HEK293 (cell line): ENCODE measurements around the gene ZNF711.
"Not testable (repeated sequence)": the region's sequence is repeated elsewhere in the genome, so short reads cannot be mapped to it uniquely, and the experiment has no call there.

Experiments used
- CTCF ChIA-PET: fragments of 350-600 bp; formaldehyde crosslinking; extraction: SDS; loops from one replicate; lab custom pipeline; 2021; ENCODE audit warnings: antibody characterized with exemption; lab: Yijun Ruan, JAX
- POLR2A ChIA-PET: fragments of 300-600 bp; formaldehyde crosslinking; extraction: SDS; loops from one replicate; lab custom pipeline; 2020; ENCODE audit warnings: antibody characterized with exemption, inconsistent platforms; lab: Yijun Ruan, JAX
- H3K27ac ChIP-seq: fragments of 200-500 bp; sonication (Bioruptor generic); 2 replicates; pipeline ENCODE4 v1.5.1; 2014; ENCODE audit warnings: low read depth, low read length, control low read depth, inconsistent platforms; ENCODE audit errors: extremely low read depth
- H3K36me3 ChIP-seq, 2 experiments: fragments of 200-500 bp in 1 of 2; sonication (Bioruptor generic) in 1 of 2; 1 replicate in 1 of 2; 2 replicates in 1 of 2; pipeline ENCODE4 v1.5.1; 2014 to 2017; ENCODE audit warnings: inconsistent platforms in 2 of 2, low read length in 2 of 2; ENCODE audit not compliant: control insufficient read depth in 2 of 2, insufficient read depth in 1 of 2
- H3K4me1 ChIP-seq: fragments of 200-500 bp; sonication (Bioruptor generic); 2 replicates; pipeline ENCODE4 v1.5.1; 2014; ENCODE audit warnings: mild to moderate bottlenecking, low read length, inconsistent platforms; ENCODE audit not compliant: control insufficient read depth, insufficient read depth
- H3K4me3 ChIP-seq: 2 replicates; pipeline ENCODE4 v1.5.1; 2011; ENCODE audit warnings: low read depth, mild to moderate bottlenecking, control low read depth, low read length, moderate library complexity
- H3K9me3 ChIP-seq: fragments of 200-500 bp; sonication (Bioruptor generic); 2 replicates; pipeline ENCODE4 v1.5.1; 2014; ENCODE audit warnings: low read depth, low read length, inconsistent platforms; ENCODE audit not compliant: control insufficient read depth, insufficient read depth
- ATF2 ChIP-seq: fragments of 450-650 bp; formaldehyde crosslinking; IDR thresholded peaks from 2 replicates; pipeline ENCODE4 v1.5.1; 2016; ENCODE audit warnings: missing biosample characterization, missing genetic modification characterization, low read depth
- BCL6B ChIP-seq: fragments of 450-650 bp; formaldehyde crosslinking; IDR thresholded peaks from 2 replicates; pipeline ENCODE4 v1.5.1; 2017; ENCODE audit warnings: missing biosample characterization, missing genetic modification characterization
- KLF8 ChIP-seq: fragments of 450-650 bp; formaldehyde crosslinking; IDR thresholded peaks from 2 replicates; pipeline ENCODE4 v1.5.1; 2016; ENCODE audit warnings: missing biosample characterization, missing genetic modification characterization
- OVOL3 ChIP-seq: fragments of 450-650 bp; formaldehyde crosslinking; IDR thresholded peaks from 2 replicates; pipeline ENCODE4 v1.5.1; 2016; ENCODE audit warnings: missing biosample characterization, missing genetic modification characterization
- ZBTB26 ChIP-seq: fragments of 450-650 bp; formaldehyde crosslinking; optimal IDR thresholded peaks from 2 replicates; pipeline ENCODE3; 2016; ENCODE audit warnings: missing biosample characterization, mild to moderate bottlenecking, missing genetic modification characterization
- ZNF146 ChIP-seq: fragments of 450-650 bp; formaldehyde crosslinking; IDR thresholded peaks from 2 replicates; pipeline ENCODE4 v1.5.1; 2016; ENCODE audit warnings: missing biosample characterization, missing genetic modification characterization
- ZNF19 ChIP-seq: fragments of 450-650 bp; formaldehyde crosslinking; IDR thresholded peaks from 2 replicates; pipeline ENCODE4; 2016; ENCODE audit warnings: missing biosample characterization, missing genetic modification characterization, low read depth
- ZNF280D ChIP-seq: fragments of 450-650 bp; formaldehyde crosslinking; IDR thresholded peaks from 2 replicates; pipeline ENCODE4 v1.5.1; 2016; ENCODE audit warnings: missing biosample characterization, missing genetic modification characterization
- ZNF426 ChIP-seq: fragments of 450-650 bp; formaldehyde crosslinking; IDR thresholded peaks from 2 replicates; pipeline ENCODE4 v1.5.1; 2017; ENCODE audit warnings: missing biosample characterization, missing genetic modification characterization, mild to moderate bottlenecking, inconsistent platforms, moderate library complexity
- ZNF704 ChIP-seq: fragments of 450-650 bp; formaldehyde crosslinking; IDR thresholded peaks from 2 replicates; pipeline ENCODE4 v1.5.1; 2016; ENCODE audit warnings: missing biosample characterization, missing genetic modification characterization

The ZNF711 gene

GRCh38 chrX:85303544-85303943 lies 59.8 kb downstream of the ZNF711 start:
- H3K36me3 ChIP-seq, result no peaks in the 10 kb centered on the region
- TF ChIP-seq OVOL3 (tag by site-specific recombination) (no peak), ZBTB26 (no peak), KLF8 (tag by site-specific recombination) (no peak)
- TF ChIP-seq, all 188 proteins: peak for 0
- Histone ChIP-seq H3K4me1 (no peaks in the 10 kb centered on the region), H3K4me3 (no peak overlapping the region), H3K27ac (no peak overlapping the region), H3K9me3 (peaks cover 4% of the 10 kb centered on the region)
- ChIA-PET CTCF (no interaction called here), POLR2A (no interaction called here)

GRCh38 chrX:85309717-85310116 lies 65.9 kb downstream of the ZNF711 start:
- Histone ChIP-seq H3K4me3 (no peak overlapping the region), H3K9me3 (no peaks in the 10 kb centered on the region; the same call in 1 of the 2 replicates), H3K27ac (no peak overlapping the region), H3K4me1 (no peaks in the 10 kb centered on the region), H3K36me3 (no peaks in the 10 kb centered on the region)
- CTCF ChIA-PET, result no interaction called here
- no peak for TF ChIP-seq BCL6B (tag by site-specific recombination)
- TF ChIP-seq ZNF704 (tag by site-specific recombination), result no peak
- TF ChIP-seq ATF2 (tag by site-specific recombination), result no peak
- TF ChIP-seq ZNF19, result no peak
- TF ChIP-seq ZNF426, result no peak
- POLR2A ChIA-PET, result no interaction called here

GRCh38 chrX:85311348-85311747 lies 67.6 kb downstream of the ZNF711 start:
- CTCF ChIA-PET, H3K4me1 ChIP-seq: not testable (repeated sequence)
- peak; percentile 68; the same call in 1 of the 2 replicates for TF ChIP-seq ZNF280D (tag by site-specific recombination)
- peak; percentile 88; the same call in 1 of the 2 replicates for TF ChIP-seq ZNF146 (tag by site-specific recombination)
- TF ChIP-seq, all 188 proteins: peak for 2; not testable (repeated sequence) for 186
- H3K27ac ChIP-seq, H3K9me3 ChIP-seq, H3K4me3 ChIP-seq, POLR2A ChIA-PET, H3K36me3 ChIP-seq: not testable (repeated sequence)
